HG03439 (cell line): ENCODE measurements around the gene POLR3B.
"Not testable (repeated sequence)": the region's sequence is repeated elsewhere in the genome, so short reads cannot be mapped to it uniquely, and the experiment has no call there.

Experiments used
- ATAC-seq: cut with Tn5 transposase; IDR thresholded peaks from one replicate; pipeline ENCODE4 v1.9.1; 2021; ENCODE audit warnings: mild to moderate bottlenecking, moderate library complexity; ENCODE audit not compliant: unreplicated experiment

The POLR3B gene

GRCh38 chr12:106459124-106459523 lies 101.6 kb downstream of the POLR3B start:
- no peak for ATAC-seq

GRCh38 chr12:106459534-106459933 lies 102.0 kb downstream of the POLR3B start:
- no peak for ATAC-seq

- no peak for ATAC-seq
Measured at GRCh38 chr12:106461730-106462129, 104.2 kb downstream of the POLR3B start.

GRCh38 chr12:106465605-106466004 lies 108.1 kb downstream of the POLR3B start:
- ATAC-seq, result not testable (repeated sequence)

GRCh38 chr12:106475662-106476061 lies 118.1 kb downstream of the POLR3B start:
- ATAC-seq, result not testable (repeated sequence)

- ATAC-seq, result not testable (repeated sequence)
Measured at GRCh38 chr12:106477627-106478026, 120.1 kb downstream of the POLR3B start.

GRCh38 chr12:106480251-106480650 lies 122.7 kb downstream of the POLR3B start:
- ATAC-seq, result no peak

- no peak for ATAC-seq
Measured at GRCh38 chr12:106481246-106481645, 123.7 kb downstream of the POLR3B start.

- ATAC-seq, result no peak
Measured at GRCh38 chr12:106487664-106488063, 130.1 kb downstream of the POLR3B start.

GRCh38 chr12:106488884-106489283 lies 131.3 kb downstream of the POLR3B start:
- ATAC-seq, result no peak

- no peak for ATAC-seq
Measured at GRCh38 chr12:106490264-106490663, 132.7 kb downstream of the POLR3B start.

- no peak for ATAC-seq
Measured at GRCh38 chr12:106492857-106493256, 135.3 kb downstream of the POLR3B start.

- no peak for ATAC-seq
Measured at GRCh38 chr12:106493531-106493930, 136.0 kb downstream of the POLR3B start.

GRCh38 chr12:106495354-106495965 lies 137.9 kb downstream of the POLR3B start:
- ATAC-seq, result no peak

- ATAC-seq, result no peak
Measured at GRCh38 chr12:106498056-106498455, 140.5 kb downstream of the POLR3B start.

- ATAC-seq, result no peak
Measured at GRCh38 chr12:106499628-106500027, 142.1 kb downstream of the POLR3B start.

GRCh38 chr12:106506691-106507090 lies 149.1 kb downstream of the POLR3B start:
- ATAC-seq, result no peak

GRCh38 chr12:106508966-106509365 lies 151.4 kb downstream of the POLR3B start:
- ATAC-seq, result no peak

GRCh38 chr12:106511365-106511764 lies 153.8 kb downstream of the POLR3B start:
- no peak for ATAC-seq

GRCh38 chr12:106517314-106517713 lies 159.8 kb downstream of the POLR3B start:
- no peak for ATAC-seq

- ATAC-seq, result no peak
Measured at GRCh38 chr12:106519607-106520021, 162.1 kb downstream of the POLR3B start.

- ATAC-seq, result no peak
Measured at GRCh38 chr12:106521901-106522300, 164.4 kb downstream of the POLR3B start.

GRCh38 chr12:106522708-106523107 lies 165.2 kb downstream of the POLR3B start:
- ATAC-seq, result no peak
